HFFc6 (cell line): Measurements from ENCODE around the gene CATSPERB. TPM values are rescaled to one million over a fixed set of nuclear protein-coding genes. Genes with fewer than 3 reads are reported as not detected.

Experiments
- DNase-seq: peaks from one replicate; pipeline ENCODE4 v3.0.0-alpha.2; 2018
- H3K27ac Mint-ChIP-seq: 2 replicates; pipeline ENCODE4 v1.8.0; 2020; ENCODE audit warnings: mild to moderate bottlenecking, mixed read lengths
- H3K27me3 Mint-ChIP-seq: 2 replicates; pipeline ENCODE4 v1.8.0; 2021; ENCODE audit warnings: mild to moderate bottlenecking, moderate library complexity, mixed read lengths; ENCODE audit not compliant: insufficient read depth
- H3K36me3 Mint-ChIP-seq: 2 replicates; pipeline ENCODE4 v1.8.0; 2021; ENCODE audit warnings: low read depth, mixed read lengths
- H3K4me1 Mint-ChIP-seq: 2 replicates; pipeline ENCODE4 v1.8.0; 2020; ENCODE audit warnings: low read depth, mixed read lengths
- H3K4me3 Mint-ChIP-seq: 2 replicates; pipeline ENCODE4 v1.8.0; 2020; ENCODE audit warnings: mild to moderate bottlenecking, moderate library complexity, mixed read lengths
- H3K9me3 Mint-ChIP-seq: 2 replicates; pipeline ENCODE4 v1.8.0; 2020; ENCODE audit warnings: mild to moderate bottlenecking, mixed read lengths
- total RNA-seq, 6 experiments: library from RNA; stranded (reverse); fragmentation: NEBNext Ultra II Directional; extraction: Animal tissue kit (Norgen Biotek cat#: 25700); gene quantifications; 2 replicates in 1 of 6; 3 replicates in 5 of 6; pipeline ENCODE4 v1.2.3, GENCODE V29; 2021
- TF ChIP-seq, protein P1 (sequence below): fragments of 200-600 bp; sonication (generic); IDR thresholded peaks from 2 replicates; pipeline ENCODE4 v1.5.0; 2021; ENCODE audit warnings: antibody characterized with exemption, mild to moderate bottlenecking

CATSPERB gene
- total RNA-seq, 6 experiments from 2014 or later = not detected

DNA sequence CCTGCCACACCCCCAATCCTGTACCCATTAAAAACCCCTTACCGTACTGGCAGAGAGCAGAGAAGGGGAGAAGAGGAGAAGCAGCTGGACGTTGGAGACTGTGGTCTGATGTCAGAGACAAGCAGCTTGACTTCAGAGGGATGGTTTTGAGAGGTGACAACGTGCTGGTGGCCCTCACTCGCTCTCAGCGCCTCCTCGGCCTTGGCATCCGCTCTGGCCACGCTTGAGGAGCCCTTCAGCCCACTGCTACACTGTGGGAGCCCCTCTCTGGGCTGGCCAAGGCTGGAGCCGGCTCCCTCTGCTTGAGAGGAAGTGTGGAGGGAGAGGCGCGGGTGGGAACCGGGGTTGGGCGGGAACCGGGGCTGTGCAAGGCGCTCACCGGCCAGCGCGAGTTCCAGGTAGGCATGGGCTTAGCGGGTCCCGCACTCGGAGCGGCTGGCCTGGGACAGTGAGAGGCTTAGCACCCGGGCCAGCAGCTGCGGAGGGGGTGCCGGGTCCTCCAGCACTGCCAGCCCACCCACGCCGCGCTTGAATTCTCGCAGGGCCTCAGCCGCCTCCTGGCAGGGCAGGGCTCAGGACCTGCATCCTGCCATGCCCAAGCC, 154.2 kb downstream of the CATSPERB start:
- H3K4me1 Mint-ChIP-seq = peaks cover 8% of the 10 kb centered on the region
- TF ChIP-seq, protein P1, sequence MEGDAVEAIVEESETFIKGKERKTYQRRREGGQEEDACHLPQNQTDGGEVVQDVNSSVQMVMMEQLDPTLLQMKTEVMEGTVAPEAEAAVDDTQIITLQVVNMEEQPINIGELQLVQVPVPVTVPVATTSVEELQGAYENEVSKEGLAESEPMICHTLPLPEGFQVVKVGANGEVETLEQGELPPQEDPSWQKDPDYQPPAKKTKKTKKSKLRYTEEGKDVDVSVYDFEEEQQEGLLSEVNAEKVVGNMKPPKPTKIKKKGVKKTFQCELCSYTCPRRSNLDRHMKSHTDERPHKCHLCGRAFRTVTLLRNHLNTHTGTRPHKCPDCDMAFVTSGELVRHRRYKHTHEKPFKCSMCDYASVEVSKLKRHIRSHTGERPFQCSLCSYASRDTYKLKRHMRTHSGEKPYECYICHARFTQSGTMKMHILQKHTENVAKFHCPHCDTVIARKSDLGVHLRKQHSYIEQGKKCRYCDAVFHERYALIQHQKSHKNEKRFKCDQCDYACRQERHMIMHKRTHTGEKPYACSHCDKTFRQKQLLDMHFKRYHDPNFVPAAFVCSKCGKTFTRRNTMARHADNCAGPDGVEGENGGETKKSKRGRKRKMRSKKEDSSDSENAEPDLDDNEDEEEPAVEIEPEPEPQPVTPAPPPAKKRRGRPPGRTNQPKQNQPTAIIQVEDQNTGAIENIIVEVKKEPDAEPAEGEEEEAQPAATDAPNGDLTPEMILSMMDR = no peak
- H3K27me3 Mint-ChIP-seq = peaks cover 9% of the 10 kb centered on the region; the same call in 1 of the 2 replicates
- peaks cover 15% of the 10 kb centered on the region for H3K9me3 Mint-ChIP-seq
- no peak overlapping the region for H3K27ac Mint-ChIP-seq
- H3K4me3 Mint-ChIP-seq = no peak overlapping the region
- no peak for DNase-seq
- peaks cover 4% of the 10 kb centered on the region; the same call in 1 of the 2 replicates for H3K36me3 Mint-ChIP-seq

DNA sequence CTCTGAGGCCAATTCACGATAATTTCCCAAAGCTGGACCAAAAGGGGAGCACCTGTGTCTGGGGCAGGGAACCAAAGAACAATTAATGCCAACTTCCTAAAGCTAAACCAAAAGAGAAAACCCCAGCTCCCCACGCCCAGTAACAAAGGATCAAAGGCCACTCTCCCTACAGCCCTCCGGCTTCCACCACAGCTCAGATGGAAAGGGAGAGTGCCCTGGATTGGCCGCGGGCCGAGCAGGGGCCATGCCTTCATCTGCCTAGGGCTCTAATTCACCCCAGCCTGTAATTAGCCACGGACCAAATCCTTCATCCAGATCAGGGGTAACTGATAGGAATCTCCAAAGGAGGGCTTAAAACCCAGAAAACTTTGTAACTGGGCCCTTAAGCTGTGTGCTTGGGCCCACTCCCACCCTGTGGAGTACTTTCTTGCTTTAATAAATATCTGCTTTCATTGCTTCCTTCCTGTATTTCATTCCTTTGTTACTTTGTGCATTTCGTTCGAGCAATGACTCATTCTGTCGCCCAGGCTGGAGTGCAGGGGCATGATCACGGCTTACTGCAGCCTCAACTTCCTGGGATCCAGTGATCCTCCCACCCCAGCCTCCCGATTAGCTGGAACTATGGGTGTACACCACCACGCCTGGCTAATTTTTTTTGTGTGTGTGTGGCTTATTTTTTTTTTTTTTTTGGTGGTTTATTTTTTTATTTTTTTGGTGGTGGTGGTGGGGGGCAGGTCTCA, 156.2 kb downstream of the CATSPERB start:
- Mint-ChIP-seq H3K27ac (no peak overlapping the region), H3K27me3 (peaks cover 7% of the 10 kb centered on the region; the same call in 1 of the 2 replicates), H3K4me3 (no peak overlapping the region), H3K36me3 (peaks cover 4% of the 10 kb centered on the region; the same call in 1 of the 2 replicates), H3K4me1 (peaks cover 8% of the 10 kb centered on the region), H3K9me3 (peaks cover 15% of the 10 kb centered on the region)
- no peak for DNase-seq
- TF ChIP-seq, protein P1 = no peak

DNA sequence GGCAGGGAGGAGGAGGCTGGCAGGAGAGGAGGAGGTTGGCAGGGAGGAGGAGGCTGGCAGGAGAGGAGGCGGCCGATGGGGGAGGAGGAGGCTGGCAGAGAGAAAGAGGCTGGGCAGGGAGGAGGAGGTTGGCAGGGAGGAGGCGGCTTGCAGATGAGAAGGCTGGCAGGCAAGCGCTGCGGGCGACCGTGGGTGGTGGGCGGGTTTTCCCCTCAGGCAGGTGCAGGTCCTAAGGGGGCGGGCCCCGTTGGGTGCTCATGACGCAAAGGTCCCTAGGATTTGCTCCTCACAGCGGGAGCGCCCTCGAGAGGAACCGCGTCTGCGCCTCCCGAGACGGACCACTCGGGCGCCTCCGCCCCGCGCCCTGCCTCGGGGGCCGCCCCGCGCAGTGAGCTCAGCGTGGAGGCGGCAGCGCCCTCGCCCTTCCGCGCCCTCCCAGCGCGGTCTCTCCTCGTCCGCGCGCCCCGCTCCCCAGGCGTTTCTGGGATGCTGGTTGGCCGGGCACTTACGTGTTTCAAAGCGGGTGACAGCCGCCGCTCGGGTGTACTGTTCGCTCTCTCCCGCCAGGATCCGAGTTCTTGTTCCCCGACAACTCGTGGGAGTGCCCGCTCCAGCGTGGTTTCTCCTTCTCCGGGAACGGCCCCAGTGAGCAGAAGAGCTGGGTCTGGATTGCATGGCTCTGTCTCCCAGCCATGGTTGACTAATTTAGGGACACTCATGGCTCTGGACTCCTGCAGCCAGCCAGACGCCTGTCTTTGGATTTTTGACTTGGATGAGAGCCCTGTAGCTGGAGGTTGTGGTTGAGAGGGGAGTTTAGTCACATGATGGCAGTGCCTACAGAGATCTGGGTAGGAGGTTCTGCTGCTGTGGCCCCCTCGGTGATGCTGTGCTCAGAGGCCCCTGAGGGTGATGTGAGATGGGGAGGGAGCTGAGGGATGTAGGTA, 157.7 kb downstream of the CATSPERB start:
- peak overlapping the region; percentile 70; the same call in 1 of the 2 replicates for H3K27ac Mint-ChIP-seq
- peaks cover 5% of the 10 kb centered on the region; the same call in 1 of the 2 replicates for H3K27me3 Mint-ChIP-seq
- peak overlapping the region; percentile 88 for H3K4me3 Mint-ChIP-seq
- peaks cover 13% of the 10 kb centered on the region for H3K9me3 Mint-ChIP-seq
- peaks cover 8% of the 10 kb centered on the region for H3K4me1 Mint-ChIP-seq
- H3K36me3 Mint-ChIP-seq = peaks cover 4% of the 10 kb centered on the region; the same call in 1 of the 2 replicates
- TF ChIP-seq, protein P1 = no peak
- DNase-seq = peak; percentile 29

DNA sequence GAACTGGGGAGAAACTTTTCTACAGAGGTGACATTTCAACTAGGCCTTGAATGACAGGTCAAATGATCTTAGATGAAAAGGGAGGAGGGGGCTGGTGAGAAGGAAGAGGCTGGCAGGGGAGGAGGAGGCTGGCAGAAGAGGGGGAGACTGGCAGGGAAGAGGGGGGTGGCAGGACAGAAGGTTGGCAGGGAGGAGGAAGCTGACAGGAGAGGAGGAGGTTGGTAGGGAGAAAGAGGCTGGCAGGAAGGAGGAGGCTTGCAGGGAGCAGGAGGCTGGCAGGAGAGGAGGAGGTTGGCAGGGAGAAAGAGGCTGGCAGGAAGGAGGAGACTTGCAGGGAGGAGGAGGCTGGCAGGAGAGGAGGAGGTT, 158.4 kb downstream of the CATSPERB start:
- TF ChIP-seq, protein P1 = no peak
- DNase-seq = no peak
- peak overlapping the region; percentile 88; the same call in 1 of the 2 replicates for H3K4me3 Mint-ChIP-seq
- peaks cover 8% of the 10 kb centered on the region for H3K4me1 Mint-ChIP-seq
- H3K27ac Mint-ChIP-seq = no peak overlapping the region
- peaks cover 12% of the 10 kb centered on the region for H3K9me3 Mint-ChIP-seq
- H3K36me3 Mint-ChIP-seq = peaks cover 4% of the 10 kb centered on the region; the same call in 1 of the 2 replicates
- H3K27me3 Mint-ChIP-seq = peaks cover 4% of the 10 kb centered on the region; the same call in 1 of the 2 replicates

DNA sequence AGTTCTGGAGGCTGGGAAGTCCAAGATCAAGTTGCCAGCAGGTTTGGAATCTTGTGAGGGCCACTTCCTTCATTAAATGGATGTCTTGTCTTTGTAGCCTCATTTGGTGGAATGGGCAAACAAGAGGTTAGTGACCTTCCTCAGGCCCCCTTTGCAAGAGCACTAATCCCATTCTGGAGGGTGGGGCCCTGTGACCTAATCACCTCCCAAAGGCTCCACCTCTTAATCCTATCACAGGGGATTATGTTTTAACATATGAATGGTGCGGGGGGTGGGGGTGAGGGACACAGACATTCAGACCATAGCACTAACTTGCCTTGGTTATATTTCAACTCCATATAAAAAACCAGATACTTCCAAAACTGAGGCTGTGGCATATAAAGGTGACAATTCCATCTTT, 161.9 kb downstream of the CATSPERB start:
- no peaks in the 10 kb centered on the region for H3K36me3 Mint-ChIP-seq
- H3K27ac Mint-ChIP-seq = no peak overlapping the region
- TF ChIP-seq, protein P1 = no peak
- no peak for DNase-seq
- H3K9me3 Mint-ChIP-seq = peaks cover 7% of the 10 kb centered on the region; the same call in 1 of the 2 replicates
- peaks cover 4% of the 10 kb centered on the region; the same call in 1 of the 2 replicates for H3K27me3 Mint-ChIP-seq
- H3K4me1 Mint-ChIP-seq = peaks cover 8% of the 10 kb centered on the region
- no peak overlapping the region for H3K4me3 Mint-ChIP-seq
